ENCODE results near the gene NFE2.
"Not testable (repeated sequence)": the region's sequence is repeated elsewhere in the genome, so short reads cannot be mapped to it uniquely, and the experiment has no call there.

NFE2 gene

GRCh38 chr12:54300732-54301427 lies at the start of gene NFE2:
NFE2 (minus strand) TSS chr12:54301015; CDS start chr12:54295248, 5,767 bp downstream.
- no peak for DNase-seq

- DNase-seq = no peak
These were observed 48.9 kb upstream of the NFE2 start for GRCh38 chr12:54349679-54350078.

- no peak for DNase-seq
These were observed 48.2 kb upstream of the NFE2 start for GRCh38 chr12:54349036-54349435.

GRCh38 chr12:54341378-54342300 lies 40.8 kb upstream of the NFE2 start:
- no peak for DNase-seq

DNA sequence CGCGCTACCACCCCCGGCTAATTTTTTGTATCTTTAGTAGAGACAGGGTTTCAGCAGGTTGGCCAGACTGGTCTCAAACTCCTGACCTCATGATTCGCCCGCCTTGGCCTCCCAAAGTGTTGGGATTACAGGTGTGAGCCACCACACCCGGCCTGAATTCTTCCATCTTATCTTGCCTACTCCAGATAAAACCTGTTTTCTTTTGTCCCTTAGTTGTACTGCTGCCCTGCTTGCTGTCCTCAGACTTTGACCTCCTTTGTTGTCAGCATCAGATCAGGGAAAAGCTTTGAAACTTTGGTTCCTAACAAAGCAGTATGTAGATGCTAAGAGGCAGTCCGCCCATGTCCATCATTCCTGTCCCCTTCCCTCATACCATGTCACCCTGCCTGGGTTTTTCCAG lies 40.0 kb upstream of the NFE2 start:
- no peak for DNase-seq

- DNase-seq = no peak
These were observed 38.0 kb upstream of the NFE2 start for GRCh38 chr12:54338698-54339296.

DNA sequence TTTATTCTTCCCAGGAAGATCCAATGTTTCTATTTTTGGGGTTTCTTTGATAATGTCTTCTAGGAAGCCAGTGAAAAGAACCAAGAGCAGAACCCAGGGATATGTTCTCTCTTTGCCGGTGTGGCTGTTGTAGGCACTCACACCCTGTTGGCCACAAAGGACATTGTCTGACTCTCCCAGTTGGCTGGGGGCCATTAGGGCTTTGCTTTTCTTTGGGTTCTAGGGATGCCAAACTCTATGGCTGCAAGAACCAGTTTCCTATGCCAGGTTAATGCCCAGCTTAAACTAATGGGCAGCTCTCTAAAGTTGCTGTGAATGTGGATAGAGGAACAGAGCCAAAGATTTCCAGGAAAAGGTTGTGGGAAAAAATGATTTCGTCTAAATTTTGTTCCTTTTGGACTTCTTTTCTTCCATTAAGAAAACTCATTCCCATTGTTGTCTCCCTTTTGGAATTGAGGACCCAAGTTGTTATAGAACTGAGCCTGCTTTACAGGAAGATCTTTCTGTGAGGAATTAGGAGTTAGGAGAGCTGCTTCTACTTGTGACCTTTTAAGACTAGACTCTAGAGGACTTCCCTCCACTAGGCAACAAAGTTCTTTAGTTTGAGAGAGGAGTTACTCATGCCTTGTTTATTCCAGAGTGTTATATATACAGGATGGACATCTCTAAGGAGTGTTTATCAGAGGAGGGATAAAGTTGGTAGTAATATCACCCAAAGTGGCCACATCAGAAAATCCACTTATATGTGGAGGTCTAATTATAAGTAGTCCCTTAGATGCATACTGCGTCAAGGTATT lies 37.2 kb upstream of the NFE2 start:
- DNase-seq = no peak

GRCh38 chr12:54337280-54337842 lies 36.5 kb upstream of the NFE2 start:
- no peak for DNase-seq

DNA sequence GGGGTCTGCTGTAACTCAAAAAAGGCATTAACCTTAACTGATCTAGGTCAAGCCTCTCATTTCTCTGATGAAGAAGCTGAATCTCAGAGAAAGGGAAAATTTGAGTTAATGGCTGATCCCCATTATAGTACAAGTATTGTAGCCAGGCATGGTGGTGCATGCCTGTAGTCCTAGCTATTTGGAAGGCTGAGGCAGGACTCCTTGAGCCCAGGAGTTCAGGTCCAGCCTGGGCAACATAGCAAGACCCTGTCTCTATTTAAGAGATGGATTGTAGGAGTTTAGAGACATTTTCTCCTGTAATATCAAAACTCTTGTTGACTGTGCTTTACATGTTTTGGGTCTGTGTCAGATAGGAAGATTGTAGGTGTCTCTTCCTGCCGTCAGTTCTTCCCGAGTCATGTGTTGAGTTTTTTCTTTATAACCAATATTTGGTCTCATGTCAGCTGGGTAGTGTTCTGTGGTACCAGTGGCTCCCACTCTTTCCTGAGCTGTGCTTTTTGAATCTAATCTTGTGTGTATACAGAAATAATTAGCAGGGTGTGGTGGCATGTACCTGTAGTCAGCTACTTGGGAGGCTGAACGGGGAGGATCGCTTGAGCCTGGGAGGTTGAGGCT lies 32.7 kb upstream of the NFE2 start:
- no peak for DNase-seq

DNA sequence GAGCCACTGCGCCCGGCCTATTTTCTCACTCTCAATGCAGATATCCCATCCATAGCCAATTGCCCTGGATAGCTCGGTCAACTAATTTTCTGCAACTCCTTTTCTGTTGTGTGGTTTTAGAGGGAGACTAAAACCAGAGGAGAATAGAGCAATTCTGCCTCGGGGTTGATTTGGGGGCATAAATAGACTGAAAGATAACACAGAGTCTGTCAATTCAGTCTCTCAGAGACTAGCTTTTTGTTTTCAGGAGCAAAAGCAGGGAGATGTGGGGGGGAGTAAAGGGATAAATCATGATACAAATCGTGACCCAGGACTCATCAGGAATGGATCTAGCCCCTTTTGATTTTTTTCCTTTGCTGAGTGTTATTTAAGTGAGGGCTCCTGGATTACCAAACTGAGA lies 30.6 kb upstream of the NFE2 start:
- DNase-seq = no peak

DNA sequence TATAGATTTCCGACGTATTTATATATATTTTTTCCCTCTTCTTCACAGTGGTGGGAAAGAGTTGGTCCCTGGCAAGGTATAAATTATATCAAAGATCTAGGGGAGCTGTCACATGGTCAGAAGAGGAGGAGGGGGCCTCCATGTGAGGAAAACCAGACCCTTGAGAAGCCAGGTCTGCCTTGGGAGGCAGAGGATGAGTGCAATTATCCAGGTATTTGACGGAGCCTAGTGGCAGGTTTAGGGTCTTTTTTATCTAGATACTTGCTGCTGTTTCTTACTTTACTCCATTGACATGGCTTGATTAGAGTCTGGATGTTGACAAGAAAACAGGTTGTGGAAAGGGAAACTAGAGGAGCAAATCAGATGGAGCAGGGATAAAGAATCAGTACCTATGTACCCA lies 29.6 kb upstream of the NFE2 start:
- no peak for DNase-seq

DNA sequence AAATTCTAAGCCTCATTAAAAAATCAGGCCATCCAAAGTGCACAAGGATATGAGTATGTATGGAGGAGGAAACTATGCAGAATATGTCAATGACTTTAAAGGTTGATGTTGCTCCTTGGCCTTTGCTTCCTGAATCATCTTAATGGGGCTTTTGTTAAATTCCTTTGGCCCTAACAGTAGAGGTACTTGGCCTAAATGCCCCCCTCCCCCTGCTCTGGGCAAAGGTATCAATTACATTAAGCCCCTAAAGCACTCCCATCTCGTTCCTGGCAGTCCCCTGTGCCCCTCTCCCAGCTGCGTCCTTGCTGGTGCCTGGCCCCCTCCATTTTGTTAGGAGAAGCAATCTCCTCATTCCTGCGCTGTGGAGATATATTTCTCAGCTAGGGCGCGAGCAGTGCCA lies 28.9 kb upstream of the NFE2 start:
- no peak for DNase-seq

DNA sequence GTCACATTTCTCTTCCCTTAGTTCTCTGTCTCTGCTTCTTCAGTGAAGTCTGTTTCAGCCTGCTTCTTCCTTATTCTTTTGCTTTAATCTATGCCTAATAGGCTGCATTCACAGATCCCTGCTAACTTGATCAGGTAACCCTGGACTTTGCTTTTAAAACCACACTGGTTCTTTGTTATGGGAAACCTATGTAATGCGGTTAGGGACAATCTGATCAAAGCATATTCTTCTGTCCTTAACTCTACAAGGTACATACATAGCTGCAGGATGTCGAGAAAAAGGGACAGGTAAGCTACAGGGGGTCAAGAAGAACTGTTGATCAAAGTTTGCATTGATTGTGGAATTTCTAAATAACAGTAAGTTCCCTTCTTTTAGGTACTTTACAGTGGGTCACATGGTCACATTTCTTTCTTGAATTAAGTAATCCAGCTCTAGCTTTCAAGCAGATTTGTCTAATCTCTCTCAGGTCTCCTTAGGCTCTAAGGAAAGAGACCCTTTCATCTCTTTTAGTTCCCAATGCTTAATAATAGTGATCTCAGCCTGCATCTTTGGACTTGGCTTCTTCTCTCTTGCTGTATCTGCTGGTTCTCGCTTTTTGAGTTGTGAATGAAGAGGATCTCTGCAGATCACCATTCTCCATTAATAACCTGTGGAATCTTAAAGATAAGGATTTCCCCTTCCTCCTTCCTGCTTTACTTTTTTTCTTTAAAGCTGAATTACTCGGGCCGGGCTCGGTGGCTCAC lies 28.0 kb upstream of the NFE2 start:
- DNase-seq = no peak

DNA sequence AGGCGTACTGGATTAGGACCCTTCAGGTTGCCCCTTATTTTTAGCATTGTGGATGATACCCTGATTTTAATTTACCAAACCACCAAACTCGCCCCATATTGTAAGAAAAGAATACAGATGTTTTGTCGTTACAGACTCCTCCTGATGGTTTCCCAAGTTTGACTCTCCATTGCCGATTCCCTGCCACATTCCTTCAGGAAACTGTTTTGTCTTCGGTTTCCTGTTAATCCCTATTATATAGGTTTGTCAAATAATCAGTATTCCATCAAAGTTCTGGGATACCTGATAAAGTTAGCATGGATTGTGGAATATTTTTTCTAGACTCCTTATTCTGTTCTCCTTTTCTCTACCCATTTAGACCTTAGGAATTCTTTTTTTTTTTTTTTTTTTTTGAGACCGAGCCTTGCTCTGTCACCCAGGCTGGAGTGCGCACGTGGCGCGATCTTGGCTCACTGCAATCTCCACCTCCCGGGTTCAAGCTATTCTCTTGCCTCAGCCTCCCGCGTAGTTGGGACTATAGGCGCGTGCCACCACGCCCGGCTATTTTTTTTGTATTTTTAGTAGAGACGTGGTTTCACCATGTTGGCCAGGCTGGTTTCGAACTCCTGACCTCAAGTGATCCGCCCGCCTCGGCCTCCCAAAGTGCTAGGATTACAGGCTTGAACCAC lies 24.8 kb upstream of the NFE2 start:
- DNase-seq = not testable (repeated sequence)

GRCh38 chr12:54324617-54325441 lies 24.0 kb upstream of the NFE2 start, which contains the start of gene COPZ1:
COPZ1 (plus strand) TSS chr12:54325131; CDS start chr12:54325164, 33 bp downstream.
- peak; percentile 91 to 94 (median 93) for DNase-seq

DNA sequence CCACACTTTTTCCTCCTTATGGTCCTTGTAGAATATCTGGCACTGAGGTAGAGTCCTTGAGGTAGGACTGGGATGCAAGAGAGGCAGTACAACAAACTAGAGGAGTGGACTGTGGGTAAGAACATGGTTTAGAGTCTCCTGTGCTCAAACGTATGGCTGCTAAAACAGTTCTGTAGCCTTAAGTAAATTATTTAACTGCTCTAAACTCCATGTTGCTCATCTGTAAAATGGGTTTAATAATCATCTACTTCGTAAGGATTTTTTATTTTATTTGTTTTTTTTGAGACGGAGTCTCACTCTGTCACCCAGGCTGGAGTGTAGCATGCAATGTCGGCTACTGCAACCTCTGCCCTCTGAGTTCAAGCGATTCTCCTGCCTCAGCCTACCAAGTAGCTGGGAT lies 20.5 kb upstream of the NFE2 start:
- no peak for DNase-seq

DNA sequence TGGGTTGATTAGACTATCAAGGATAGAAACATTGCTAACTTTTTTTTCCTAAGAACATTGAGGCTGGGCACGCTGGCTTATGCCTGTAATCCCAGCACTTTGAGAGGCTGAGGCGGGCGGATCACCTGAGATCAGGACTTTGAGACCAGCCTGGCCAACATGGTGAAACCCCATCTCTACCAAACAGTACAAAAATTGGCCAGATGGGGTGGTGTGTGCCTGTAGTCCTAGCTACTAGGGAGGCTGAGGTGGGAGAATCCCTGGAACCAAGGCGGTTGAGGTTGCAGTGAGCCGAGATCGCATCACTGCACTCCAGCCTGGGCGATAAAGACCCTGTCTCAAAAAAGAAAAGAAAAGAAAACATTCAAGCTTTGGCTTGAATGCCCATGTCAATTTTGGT lies 11.5 kb upstream of the NFE2 start:
- DNase-seq = not testable (repeated sequence)

GRCh38 chr12:54311051-54311450 lies 10.2 kb upstream of the NFE2 start:
- no peak for DNase-seq

- no peak for DNase-seq
These were observed 6.3 kb upstream of the NFE2 start for GRCh38 chr12:54306925-54307741.
